OCI-LY3 (cell line): ENCODE results near the gene ERBB4.

Source experiments
- H2AFZ ChIP-seq: fragments of 200-600, 300-600 bp; shearing (Covaris generic); 2 replicates; pipeline ENCODE4 v1.6.0; 2014; ENCODE audit warnings: antibody characterized with exemption, low read depth, low read length
- H3K27ac ChIP-seq: fragments of 200-600, 300-600 bp; sonication (generic); 2 replicates; pipeline ENCODE4 v1.5.1; 2014; ENCODE audit warnings: mild to moderate bottlenecking, low read length, moderate library complexity, mixed read lengths
- H3K27me3 ChIP-seq: fragments of 200-600, 300-600 bp; sonication (generic); 2 replicates; pipeline ENCODE4 v1.6.1; 2014; ENCODE audit warnings: low read depth, low read length, mixed read lengths
- H3K36me3 ChIP-seq: fragments of 200-600, 300-600 bp; sonication (generic); replicated peaks from 2 replicates; pipeline ENCODE3; 2014; ENCODE audit warnings: low read depth, low read length, mixed read lengths
- H3K4me1 ChIP-seq: fragments of 300-600, 200-600 bp; sonication (generic); 2 replicates; pipeline ENCODE4 v1.6.1; 2014; ENCODE audit warnings: low read length, mixed read lengths
- H3K4me2 ChIP-seq: fragments of 200-600, 300-600 bp; sonication (generic); 2 replicates; pipeline ENCODE4 v1.6.1; 2014; ENCODE audit warnings: low read length, mixed read lengths
- H3K4me3 ChIP-seq: fragments of 300-600, 200-600 bp; sonication (generic); 2 replicates; pipeline ENCODE4 v1.5.1; 2014; ENCODE audit warnings: antibody characterized with exemption, mild to moderate bottlenecking, low read length, moderate library complexity
- H3K79me2 ChIP-seq: fragments of 300-600, 200-600 bp; shearing (Covaris generic); 2 replicates; pipeline ENCODE4 v1.6.1; 2014; ENCODE audit warnings: mild to moderate bottlenecking, low read length, mixed read lengths
- H3K9ac ChIP-seq: fragments of 300-600, 200-600 bp; shearing (Covaris generic); 2 replicates; pipeline ENCODE4 v1.6.0; 2014; ENCODE audit warnings: mild to moderate bottlenecking, low read length, moderate library complexity
- H3K9me3 ChIP-seq: fragments of 200-600, 300-600 bp; shearing (Covaris generic); 2 replicates; pipeline ENCODE4 v1.6.1; 2014; ENCODE audit warnings: low read length, mixed read lengths; ENCODE audit not compliant: insufficient read depth
- H4K20me1 ChIP-seq: fragments of 200-600, 300-600 bp; sonication (generic); 2 replicates; pipeline ENCODE4 v1.6.1; 2016; ENCODE audit warnings: low read length, mixed read lengths; ENCODE audit not compliant: insufficient read depth
- EZH2phosphoT487 ChIP-seq: fragments of 200-600 bp; shearing (Covaris generic); IDR thresholded peaks from 2 replicates; pipeline ENCODE4 v1.6.1; 2018; ENCODE audit warnings: antibody characterized with exemption, mixed run types, low read depth
- TF ChIP-seq, protein P1 (sequence below): fragments of 200-600, 300-600 bp; sonication (generic); IDR thresholded peaks from 2 replicates; pipeline ENCODE4 v1.5.1; 2014; ENCODE audit warnings: antibody characterized with exemption, low read length, low read depth

ERBB4 gene

DNA sequence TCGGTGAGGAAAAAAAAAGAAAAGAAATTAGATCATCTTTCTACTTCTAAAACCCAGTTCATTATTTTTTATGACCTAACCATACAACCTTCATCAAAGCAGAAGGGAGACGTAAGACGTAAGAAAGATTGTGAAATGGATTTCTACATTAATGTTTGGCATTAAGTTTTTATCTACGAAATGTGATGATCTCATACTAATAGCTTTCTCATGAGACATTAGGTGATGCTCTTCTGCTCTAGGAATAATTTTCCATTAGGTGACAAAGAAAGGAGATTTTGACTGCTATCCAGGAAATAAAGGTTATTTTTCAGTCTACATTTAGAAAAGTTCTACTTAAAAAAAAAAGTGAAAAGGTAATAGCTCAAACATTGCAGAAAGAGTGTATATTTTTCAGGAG lies 748.6 kb downstream of the ERBB4 start:
- Histone ChIP-seq H3K79me2 (no peaks in the 10 kb centered on the region), H3K4me3 (no peak overlapping the region), H3K9me3 (no peaks in the 10 kb centered on the region), H3K4me1 (no peaks in the 10 kb centered on the region), H3K27me3 (no peaks in the 10 kb centered on the region), H2AFZ (no peak overlapping the region), H4K20me1 (no peaks in the 10 kb centered on the region), H3K27ac (no peak overlapping the region), H3K4me2 (no peak overlapping the region), H3K36me3 (no peaks in the 10 kb centered on the region), H3K9ac (no peak overlapping the region)
- TF ChIP-seq EZH2phosphoT487, result no peak
- TF ChIP-seq, protein P1, sequence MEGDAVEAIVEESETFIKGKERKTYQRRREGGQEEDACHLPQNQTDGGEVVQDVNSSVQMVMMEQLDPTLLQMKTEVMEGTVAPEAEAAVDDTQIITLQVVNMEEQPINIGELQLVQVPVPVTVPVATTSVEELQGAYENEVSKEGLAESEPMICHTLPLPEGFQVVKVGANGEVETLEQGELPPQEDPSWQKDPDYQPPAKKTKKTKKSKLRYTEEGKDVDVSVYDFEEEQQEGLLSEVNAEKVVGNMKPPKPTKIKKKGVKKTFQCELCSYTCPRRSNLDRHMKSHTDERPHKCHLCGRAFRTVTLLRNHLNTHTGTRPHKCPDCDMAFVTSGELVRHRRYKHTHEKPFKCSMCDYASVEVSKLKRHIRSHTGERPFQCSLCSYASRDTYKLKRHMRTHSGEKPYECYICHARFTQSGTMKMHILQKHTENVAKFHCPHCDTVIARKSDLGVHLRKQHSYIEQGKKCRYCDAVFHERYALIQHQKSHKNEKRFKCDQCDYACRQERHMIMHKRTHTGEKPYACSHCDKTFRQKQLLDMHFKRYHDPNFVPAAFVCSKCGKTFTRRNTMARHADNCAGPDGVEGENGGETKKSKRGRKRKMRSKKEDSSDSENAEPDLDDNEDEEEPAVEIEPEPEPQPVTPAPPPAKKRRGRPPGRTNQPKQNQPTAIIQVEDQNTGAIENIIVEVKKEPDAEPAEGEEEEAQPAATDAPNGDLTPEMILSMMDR, result no peak

DNA sequence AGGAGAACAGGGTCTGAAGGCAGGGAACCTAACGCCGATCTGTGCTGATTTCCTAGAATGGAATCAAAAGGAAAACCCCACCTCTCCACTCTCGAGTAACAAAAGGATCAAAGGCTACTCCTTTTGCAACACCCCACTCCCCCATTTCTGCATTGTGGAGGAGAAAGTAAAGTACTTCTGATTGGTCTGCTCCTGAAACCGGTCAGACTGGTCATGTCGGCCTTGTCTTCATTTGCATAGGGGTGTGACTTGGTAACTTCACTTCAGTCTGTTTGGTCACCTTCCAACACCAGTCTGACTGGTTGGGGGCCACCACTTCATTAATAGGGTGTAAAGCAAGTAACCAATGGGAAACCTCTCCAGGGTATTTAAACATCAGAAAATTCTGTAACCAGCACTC lies 771.9 kb downstream of the ERBB4 start:
- no peak overlapping the region for H3K4me3 ChIP-seq
- no peaks in the 10 kb centered on the region for H3K79me2 ChIP-seq
- no peak overlapping the region for H3K4me2 ChIP-seq
- H3K27ac ChIP-seq, result no peak overlapping the region
- no peak overlapping the region for H2AFZ ChIP-seq
- H3K4me1 ChIP-seq, result no peaks in the 10 kb centered on the region
- no peaks in the 10 kb centered on the region for H3K9me3 ChIP-seq
- TF ChIP-seq, protein P1, result no peak
- no peak for TF ChIP-seq EZH2phosphoT487
- no peaks in the 10 kb centered on the region for H4K20me1 ChIP-seq
- no peak overlapping the region for H3K9ac ChIP-seq
- H3K36me3 ChIP-seq, result no peaks in the 10 kb centered on the region
- H3K27me3 ChIP-seq, result no peaks in the 10 kb centered on the region

DNA sequence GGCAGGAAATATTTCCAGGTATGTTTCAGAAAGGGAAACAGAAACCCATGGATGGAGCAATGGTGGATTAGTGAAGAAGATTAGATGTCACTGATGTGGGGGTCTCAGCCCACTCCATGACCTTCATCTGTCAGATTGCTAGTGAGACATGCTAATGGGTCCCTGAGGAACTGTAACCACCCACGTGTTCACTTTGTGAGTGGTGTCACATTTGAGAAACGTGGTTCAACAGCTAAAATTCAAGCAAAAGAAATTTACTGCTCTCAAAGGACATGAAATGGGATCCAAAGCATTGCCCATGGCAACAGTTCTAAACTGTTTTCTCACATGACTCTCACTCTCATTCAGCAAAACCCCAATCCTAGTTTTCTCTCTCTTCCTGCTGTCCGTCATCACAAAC lies 776.1 kb downstream of the ERBB4 start:
- Histone ChIP-seq H4K20me1 (no peaks in the 10 kb centered on the region), H3K4me2 (no peak overlapping the region), H3K9me3 (no peaks in the 10 kb centered on the region), H3K27me3 (no peaks in the 10 kb centered on the region), H3K4me3 (no peak overlapping the region), H3K27ac (no peak overlapping the region), H2AFZ (no peak overlapping the region), H3K9ac (no peak overlapping the region), H3K4me1 (no peaks in the 10 kb centered on the region), H3K79me2 (no peaks in the 10 kb centered on the region), H3K36me3 (no peaks in the 10 kb centered on the region)
- no peak for TF ChIP-seq EZH2phosphoT487
- TF ChIP-seq, protein P1, result no peak

DNA sequence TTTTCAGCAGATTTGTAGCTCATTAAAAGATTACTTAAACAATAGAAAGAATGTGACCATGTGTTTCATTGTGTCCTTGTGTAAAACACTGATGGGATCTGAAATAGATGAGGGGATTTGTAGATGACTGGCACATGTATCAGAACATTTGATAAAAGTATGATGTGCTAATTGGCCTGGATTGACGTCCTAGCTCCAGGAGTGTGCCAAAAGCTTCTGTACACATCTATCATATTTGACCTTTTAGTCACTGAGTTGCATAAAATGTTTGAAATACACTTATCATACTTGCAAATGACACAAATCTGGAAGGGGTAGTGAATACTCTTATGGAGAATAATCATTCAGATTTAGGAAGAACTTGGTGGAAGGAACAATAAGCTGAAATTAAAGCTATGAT lies 778.5 kb downstream of the ERBB4 start:
- Histone ChIP-seq H3K9me3 (no peaks in the 10 kb centered on the region), H3K27me3 (no peaks in the 10 kb centered on the region), H4K20me1 (no peaks in the 10 kb centered on the region), H3K4me3 (no peak overlapping the region), H3K9ac (no peak overlapping the region), H3K27ac (no peak overlapping the region), H3K4me1 (no peaks in the 10 kb centered on the region), H3K36me3 (no peaks in the 10 kb centered on the region), H3K79me2 (no peaks in the 10 kb centered on the region), H3K4me2 (no peak overlapping the region), H2AFZ (no peak overlapping the region)
- TF ChIP-seq, protein P1, result no peak
- TF ChIP-seq EZH2phosphoT487, result no peak
